Muscle of leg (tissue), 11 donors: ENCODE measurements around the gene FBXO31. TPM values are rescaled to one million over a fixed set of nuclear protein-coding genes. Genes with fewer than 3 reads are reported as not detected.

ENCODE experiments used
- DNase-seq: peaks from one replicate; pipeline ENCODE4 v3.0.0; 2013
- H3K27ac ChIP-seq: one replicate; pipeline ENCODE4 v1.5.1; 2013; ENCODE audit warnings: mild to moderate bottlenecking, low read length, control low read depth
- H3K27me3 ChIP-seq: one replicate; pipeline ENCODE4 v1.6.1; 2013; ENCODE audit warnings: low read length; ENCODE audit not compliant: control insufficient read depth, insufficient read depth
- H3K36me3 ChIP-seq: one replicate; pipeline ENCODE4 v1.6.1; 2013; ENCODE audit warnings: low read length; ENCODE audit not compliant: control insufficient read depth, insufficient read depth
- H3K4me1 ChIP-seq: one replicate; pipeline ENCODE4 v1.6.1; 2013; ENCODE audit warnings: low read length; ENCODE audit not compliant: control insufficient read depth, insufficient read depth
- H3K4me3 ChIP-seq: one replicate; pipeline ENCODE4 v1.5.1; 2013; ENCODE audit warnings: low read length, control low read depth
- H3K9me3 ChIP-seq: replicated peaks from 2 replicates; pipeline ENCODE4 v1.6.1; 2013; ENCODE audit warnings: low read depth, low read length; ENCODE audit not compliant: control insufficient read depth
- WGBS: methylation state at CpG from one replicate; pipeline ENCODE4 v1.1.5; 2013; ENCODE audit warnings: missing lambda C conversion rate; ENCODE audit not compliant: insufficient coverage; 5-methylcytosine and 5-hydroxymethylcytosine counted together
- polyA plus RNA-seq, 8 donors: library from polyadenylated mRNA; unstranded; fragments of 120-200 nt; gene quantifications; one replicate each; pipeline versions ENCODE4 v1.2.1 to v1.2.3, GENCODE V29; 2013; ENCODE audit warnings: inconsistent platforms in 1 of 8, low replicate concordance in 1 of 8; ENCODE audit not compliant: insufficient read length in 8 of 8, insufficient read depth in 1 of 8
- total RNA-seq: library from RNA; stranded (reverse); fragments of 120-200 nt; gene quantifications from one replicate; pipeline ENCODE4 v1.2.4, GENCODE V29; 2013

The FBXO31 gene
- total and polyA plus RNA-seq, 9 donors = 19.4 to 32.0 (median 27.0) TPM

- Histone ChIP-seq H3K4me1 (no peaks in the 10 kb centered on the region), H3K4me3 (no peak overlapping the region), H3K9me3 (no peaks in the 10 kb centered on the region), H3K27ac (no peak overlapping the region), H3K36me3 (peaks cover 64% of the 10 kb centered on the region), H3K27me3 (no peaks in the 10 kb centered on the region)
- WGBS = 82% methylated on average over 11 of the region's 16 CpGs
- DNase-seq = no peak
These were observed 46.3 kb downstream of the FBXO31 start for GRCh38 chr16:87337262-87337771.

- peaks cover 64% of the 10 kb centered on the region for H3K36me3 ChIP-seq
- no peak overlapping the region for H3K4me3 ChIP-seq
- 85% methylated on average over 10 of the region's 19 CpGs for WGBS
- DNase-seq = no peak
- H3K27ac ChIP-seq = no peak overlapping the region
- no peaks in the 10 kb centered on the region for H3K9me3 ChIP-seq
- no peaks in the 10 kb centered on the region for H3K4me1 ChIP-seq
- no peaks in the 10 kb centered on the region for H3K27me3 ChIP-seq
These were observed 46.9 kb downstream of the FBXO31 start for GRCh38 chr16:87336434-87337240.

- Histone ChIP-seq H3K27ac (no peak overlapping the region), H3K36me3 (peaks cover 71% of the 10 kb centered on the region), H3K4me1 (no peaks in the 10 kb centered on the region), H3K4me3 (no peak overlapping the region), H3K27me3 (no peaks in the 10 kb centered on the region), H3K9me3 (no peaks in the 10 kb centered on the region)
- 91% methylated on average over 10 of the region's 19 CpGs for whole genome bisulfite sequencing
- DNase-seq = no peak
These were observed 47.7 kb downstream of the FBXO31 start for GRCh38 chr16:87335625-87336433.

- H3K27me3 ChIP-seq = no peaks in the 10 kb centered on the region
- H3K27ac ChIP-seq = no peak overlapping the region
- no peaks in the 10 kb centered on the region for H3K9me3 ChIP-seq
- DNase-seq = no peak
- 88% methylated on average over 25 of the region's 29 CpGs for WGBS
- no peaks in the 10 kb centered on the region for H3K4me1 ChIP-seq
- peaks cover 74% of the 10 kb centered on the region for H3K36me3 ChIP-seq
- no peak overlapping the region for H3K4me3 ChIP-seq
These were observed 48.6 kb downstream of the FBXO31 start for GRCh38 chr16:87334651-87335624.

- Histone ChIP-seq H3K9me3 (no peaks in the 10 kb centered on the region), H3K36me3 (peaks cover 74% of the 10 kb centered on the region), H3K27ac (no peak overlapping the region), H3K4me1 (no peaks in the 10 kb centered on the region), H3K27me3 (no peaks in the 10 kb centered on the region), H3K4me3 (no peak overlapping the region)
- WGBS = 91% methylated on average over 41 of the region's 41 CpGs
- DNase-seq = no peak
These were observed 49.8 kb downstream of the FBXO31 start for GRCh38 chr16:87333581-87334331.

- Histone ChIP-seq H3K4me3 (no peak overlapping the region), H3K27ac (no peak overlapping the region), H3K27me3 (no peaks in the 10 kb centered on the region), H3K4me1 (no peaks in the 10 kb centered on the region), H3K36me3 (peaks cover 77% of the 10 kb centered on the region), H3K9me3 (no peaks in the 10 kb centered on the region)
- 87% methylated on average over 14 of the region's 15 CpGs for WGBS
- DNase-seq = no peak
These were observed 50.5 kb downstream of the FBXO31 start for GRCh38 chr16:87333101-87333500.

GRCh38 chr16:87332150-87332549 is 51.4 kb downstream of the FBXO31 start:
- Histone ChIP-seq H3K27me3 (no peaks in the 10 kb centered on the region), H3K27ac (no peak overlapping the region), H3K9me3 (no peaks in the 10 kb centered on the region), H3K36me3 (peaks cover 81% of the 10 kb centered on the region), H3K4me3 (no peak overlapping the region), H3K4me1 (no peaks in the 10 kb centered on the region)
- DNase-seq = no peak
- WGBS = 90% methylated on average over 5 of the region's 10 CpGs

GRCh38 chr16:87331241-87331801 is 52.3 kb downstream of the FBXO31 start:
- H3K4me1 ChIP-seq = no peaks in the 10 kb centered on the region
- no peaks in the 10 kb centered on the region for H3K9me3 ChIP-seq
- no peak overlapping the region for H3K4me3 ChIP-seq
- no peak overlapping the region for H3K27ac ChIP-seq
- DNase-seq = no peak
- 82% methylated on average over 31 of the region's 31 CpGs for WGBS
- no peaks in the 10 kb centered on the region for H3K27me3 ChIP-seq
- peaks cover 76% of the 10 kb centered on the region for H3K36me3 ChIP-seq

- Histone ChIP-seq H3K4me1 (no peaks in the 10 kb centered on the region), H3K27me3 (no peaks in the 10 kb centered on the region), H3K4me3 (no peak overlapping the region), H3K27ac (no peak overlapping the region), H3K36me3 (peaks cover 69% of the 10 kb centered on the region), H3K9me3 (no peaks in the 10 kb centered on the region)
- DNase-seq = no peak
- WGBS = 84% methylated on average over 11 of the region's 15 CpGs
These were observed 52.9 kb downstream of the FBXO31 start for GRCh38 chr16:87330646-87331045.
